ENCODE measurements around the gene ADAMTS8. TPM values are rescaled to one million over a fixed set of nuclear protein-coding genes. Genes with fewer than 3 reads are reported as not detected.

The ADAMTS8 gene
- total RNA-seq, 1 experiment from 2014 or later, result not detected

DNA sequence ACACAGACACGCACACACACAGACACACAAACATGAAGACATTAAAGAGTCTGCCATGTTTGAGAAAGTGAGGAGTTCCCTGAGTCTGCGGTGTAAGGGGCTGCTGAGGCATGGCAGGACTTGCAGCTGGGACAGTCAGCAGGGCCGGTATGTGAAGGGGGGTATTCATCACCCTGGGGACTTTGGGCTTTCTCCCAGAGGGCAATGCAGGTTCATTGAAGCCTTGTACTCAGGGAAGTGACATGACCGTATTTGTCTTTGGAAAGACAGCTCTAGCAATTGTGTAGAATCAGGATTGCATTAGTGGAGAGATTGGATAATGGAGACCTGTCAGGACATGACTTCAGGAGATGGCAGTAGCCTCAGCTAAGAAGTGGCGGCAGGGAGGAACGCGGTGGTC, 9.4 kb upstream of the ADAMTS8 start:
- no peaks in the 10 kb centered on the region for H3K9me3 ChIP-seq (ENCODE audit: low read length)
- H3K36me3 ChIP-seq (ENCODE audit: low read depth, low read length), result no peaks in the 10 kb centered on the region
- ChIA-PET POLR2A (ENCODE audit: unreplicated experiment) (no interaction called here), CTCF (no interaction called here)
- no peaks in the 10 kb centered on the region for H3K79me2 ChIP-seq (ENCODE audit: low read length)
- no TSS peak for BruUV-seq (replicated peaks)
- no peak overlapping the region for H3K4me2 ChIP-seq (ENCODE audit: low read length)
- H3K9ac ChIP-seq (ENCODE audit: low read length), result no peak overlapping the region
- no peaks in the 10 kb centered on the region for H3K27me3 ChIP-seq (ENCODE audit: low read length)
- H3K4me1 ChIP-seq (ENCODE audit: insufficient read depth, low read length), result peaks cover 21% of the 10 kb centered on the region
- no peaks in the 10 kb centered on the region for H3K9me2 ChIP-seq (replicated peaks; ENCODE audit: low read length)
- no peak overlapping the region for H3K4me3 ChIP-seq (ENCODE audit: low read length)
- H4K20me1 ChIP-seq (ENCODE audit: low read length), result no peaks in the 10 kb centered on the region
- no peaks in the 10 kb centered on the region for H3F3A ChIP-seq (ENCODE audit: low read length, unreplicated experiment)
- ATAC-seq (no peak), DNase-seq (no peak)
- H2AFZ ChIP-seq (ENCODE audit: low read length), result no peak overlapping the region
- TF ChIP-seq, protein P1, sequence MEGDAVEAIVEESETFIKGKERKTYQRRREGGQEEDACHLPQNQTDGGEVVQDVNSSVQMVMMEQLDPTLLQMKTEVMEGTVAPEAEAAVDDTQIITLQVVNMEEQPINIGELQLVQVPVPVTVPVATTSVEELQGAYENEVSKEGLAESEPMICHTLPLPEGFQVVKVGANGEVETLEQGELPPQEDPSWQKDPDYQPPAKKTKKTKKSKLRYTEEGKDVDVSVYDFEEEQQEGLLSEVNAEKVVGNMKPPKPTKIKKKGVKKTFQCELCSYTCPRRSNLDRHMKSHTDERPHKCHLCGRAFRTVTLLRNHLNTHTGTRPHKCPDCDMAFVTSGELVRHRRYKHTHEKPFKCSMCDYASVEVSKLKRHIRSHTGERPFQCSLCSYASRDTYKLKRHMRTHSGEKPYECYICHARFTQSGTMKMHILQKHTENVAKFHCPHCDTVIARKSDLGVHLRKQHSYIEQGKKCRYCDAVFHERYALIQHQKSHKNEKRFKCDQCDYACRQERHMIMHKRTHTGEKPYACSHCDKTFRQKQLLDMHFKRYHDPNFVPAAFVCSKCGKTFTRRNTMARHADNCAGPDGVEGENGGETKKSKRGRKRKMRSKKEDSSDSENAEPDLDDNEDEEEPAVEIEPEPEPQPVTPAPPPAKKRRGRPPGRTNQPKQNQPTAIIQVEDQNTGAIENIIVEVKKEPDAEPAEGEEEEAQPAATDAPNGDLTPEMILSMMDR (conservative IDR thresholded peaks at IDR 0.05; ENCODE audit: low read depth, low read length), result no peak
- TF ChIP-seq EZH2phosphoT487 (IDR thresholded peaks at IDR 0.05; ENCODE audit: borderline replicate concordance, low read length), result no peak
- TF ChIP-seq EZH2 (IDR thresholded peaks at IDR 0.05; ENCODE audit: low read length, unreplicated experiment), result no peak
- intact Hi-C loops (cut with micrococcal nuclease), result no loop called here
- H3K27ac ChIP-seq (ENCODE audit: low read length), result no peak overlapping the region

DNA sequence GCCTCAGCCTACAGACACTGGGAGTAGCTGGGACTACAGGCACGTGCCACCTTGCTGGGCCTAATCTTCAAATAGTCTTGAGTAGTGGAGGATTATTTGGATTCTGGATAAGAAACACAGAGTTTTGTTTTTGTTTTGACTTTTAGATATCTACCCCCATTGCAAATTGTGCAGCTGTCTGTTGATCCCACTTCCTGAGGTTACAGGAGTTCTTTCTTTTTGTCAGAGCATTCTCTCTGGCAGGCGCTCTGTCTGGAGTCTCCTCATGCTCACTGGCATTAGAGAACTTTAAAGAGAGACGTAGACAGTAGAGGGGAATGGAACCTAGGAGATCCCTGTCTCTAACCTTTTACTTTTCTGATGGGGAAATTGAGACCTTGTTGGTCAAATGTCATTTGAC, 7.8 kb upstream of the ADAMTS8 start:
- Histone ChIP-seq H3K9me2 (replicated peaks; ENCODE audit: low read length) (no peaks in the 10 kb centered on the region), H3K36me3 (ENCODE audit: low read depth, low read length) (no peaks in the 10 kb centered on the region), H3K27me3 (ENCODE audit: low read length) (no peaks in the 10 kb centered on the region), H3K4me1 (ENCODE audit: insufficient read depth, low read length) (peaks cover 21% of the 10 kb centered on the region), H3K27ac (ENCODE audit: low read length) (peak overlapping the region; percentile 80), H4K20me1 (ENCODE audit: low read length) (no peaks in the 10 kb centered on the region), H3K4me3 (ENCODE audit: low read length) (no peak overlapping the region), H3K9ac (ENCODE audit: low read length) (peak overlapping the region; percentile 89; the same call in 1 of the 2 replicates), H3K79me2 (ENCODE audit: low read length) (no peaks in the 10 kb centered on the region), H3F3A (ENCODE audit: low read length, unreplicated experiment) (no peaks in the 10 kb centered on the region), H2AFZ (ENCODE audit: low read length) (no peak overlapping the region), H3K9me3 (ENCODE audit: low read length) (no peaks in the 10 kb centered on the region), H3K4me2 (ENCODE audit: low read length) (no peak overlapping the region)
- TF ChIP-seq, protein P1 (conservative IDR thresholded peaks at IDR 0.05; ENCODE audit: low read depth, low read length), result no peak
- TF ChIP-seq EZH2 (IDR thresholded peaks at IDR 0.05; ENCODE audit: low read length, unreplicated experiment), result no peak
- no peak for TF ChIP-seq EZH2phosphoT487 (IDR thresholded peaks at IDR 0.05; ENCODE audit: borderline replicate concordance, low read length)
- BruUV-seq (replicated peaks), result no TSS peak
- POLR2A ChIA-PET (ENCODE audit: unreplicated experiment), result no interaction called here
- no peak for DNase-seq
- no peak for ATAC-seq
- CTCF ChIA-PET, result no interaction called here
- intact Hi-C loops (cut with micrococcal nuclease), result no loop called here

DNA sequence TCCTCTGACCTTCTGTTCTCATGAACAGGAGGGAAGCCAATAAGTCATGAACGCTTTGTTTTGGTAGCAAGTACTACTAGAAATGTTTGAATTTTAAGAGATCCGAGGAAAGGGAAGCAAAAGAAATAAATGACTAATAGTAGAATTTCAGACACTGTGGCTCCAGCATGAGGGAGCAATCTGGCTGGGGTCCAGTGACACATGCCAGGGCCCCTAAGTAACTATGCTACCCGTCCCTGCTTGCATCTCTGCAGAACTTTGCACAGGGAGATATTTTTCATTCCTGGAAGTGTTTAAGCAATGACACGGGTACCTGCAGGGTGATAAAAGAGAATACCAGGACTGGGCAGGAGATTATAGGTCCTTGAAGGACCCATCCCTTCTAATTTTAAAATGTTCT, 7.3 kb upstream of the ADAMTS8 start:
- Histone ChIP-seq H3K9me2 (replicated peaks; ENCODE audit: low read length) (no peaks in the 10 kb centered on the region), H2AFZ (ENCODE audit: low read length) (peak overlapping the region; percentile 97; the same call in 1 of the 2 replicates), H3K79me2 (ENCODE audit: low read length) (no peaks in the 10 kb centered on the region), H3F3A (ENCODE audit: low read length, unreplicated experiment) (no peaks in the 10 kb centered on the region), H3K4me3 (ENCODE audit: low read length) (no peak overlapping the region), H3K27ac (ENCODE audit: low read length) (peak overlapping the region; percentile 80), H3K27me3 (ENCODE audit: low read length) (peaks cover under 1% of the 10 kb centered on the region; the same call in 1 of the 2 replicates), H3K4me1 (ENCODE audit: insufficient read depth, low read length) (peaks cover 21% of the 10 kb centered on the region), H3K9ac (ENCODE audit: low read length) (peak overlapping the region; percentile 89), H4K20me1 (ENCODE audit: low read length) (no peaks in the 10 kb centered on the region), H3K9me3 (ENCODE audit: low read length) (no peaks in the 10 kb centered on the region), H3K4me2 (ENCODE audit: low read length) (peak overlapping the region; percentile 85), H3K36me3 (ENCODE audit: low read depth, low read length) (no peaks in the 10 kb centered on the region)
- POLR2A ChIA-PET (ENCODE audit: unreplicated experiment), result no interaction called here
- intact Hi-C loops (cut with micrococcal nuclease), result loop anchor here (1.0 to 2.0 kb wide), 4 partner anchors 149 to 392 kb away; no protein-coding TSS in a partner anchor
- DNase-seq, result peak; percentile 42
- ATAC-seq, result peak; percentile 3; the same call in 1 of the 2 replicates
- CTCF ChIA-PET, result interaction anchor here (0.6 to 2.0 kb wide), 4 partner anchors 201 to 426 kb away, joined by 3 to 16 read pairs (median 6); no protein-coding TSS in a partner anchor
- TF ChIP-seq EZH2phosphoT487 (IDR thresholded peaks at IDR 0.05; ENCODE audit: borderline replicate concordance, low read length) (no peak), EZH2 (IDR thresholded peaks at IDR 0.05; ENCODE audit: low read length, unreplicated experiment) (no peak)
- TF ChIP-seq, protein P1 (conservative IDR thresholded peaks at IDR 0.05; ENCODE audit: low read depth, low read length), result no peak
- BruUV-seq (replicated peaks), result no TSS peak

Data from PC-3 (cell line).